HEK293 (cell line): ENCODE measurements around the gene PRKG1.

Experiments
- CTCF ChIP-seq: fragments of 450-650 bp; formaldehyde crosslinking; IDR thresholded peaks from 2 replicates; pipeline ENCODE4 v1.5.1; 2016; ENCODE audit warnings: missing biosample characterization, missing genetic modification characterization
- KLF8 ChIP-seq: fragments of 450-650 bp; formaldehyde crosslinking; IDR thresholded peaks from 2 replicates; pipeline ENCODE4 v1.5.1; 2016; ENCODE audit warnings: missing biosample characterization, missing genetic modification characterization
- PATZ1 ChIP-seq: fragments of 450-650 bp; formaldehyde crosslinking; IDR thresholded peaks from 2 replicates; pipeline ENCODE4 v1.5.1; 2016; ENCODE audit warnings: missing biosample characterization, missing genetic modification characterization
- REST ChIP-seq: fragments of 450-650 bp; formaldehyde crosslinking; IDR thresholded peaks from 2 replicates; pipeline ENCODE4 v1.5.1; 2016; ENCODE audit warnings: missing biosample characterization, missing genetic modification characterization
- TCF7L2 ChIP-seq: IDR thresholded peaks from 2 replicates; pipeline ENCODE4 v1.6.1; 2011; ENCODE audit warnings: low read depth, mild to moderate bottlenecking, inconsistent platforms, low read length, moderate library complexity, borderline replicate concordance
- YY1 ChIP-seq: fragments of 450-650 bp; formaldehyde crosslinking; IDR thresholded peaks from 2 replicates; pipeline ENCODE4 v1.5.1; 2018; ENCODE audit warnings: missing biosample characterization, missing genetic modification characterization
- ZIC2 ChIP-seq: fragments of 450-650 bp; formaldehyde crosslinking; IDR thresholded peaks from 2 replicates; pipeline ENCODE4 v1.5.1; 2016; ENCODE audit warnings: missing biosample characterization, missing genetic modification characterization
- ZNF133 ChIP-seq: fragments of 450-650 bp; formaldehyde crosslinking; IDR thresholded peaks from 2 replicates; pipeline ENCODE4 v1.5.1; 2016; ENCODE audit warnings: missing biosample characterization, missing genetic modification characterization
- ZNF623 ChIP-seq: fragments of 450-650 bp; formaldehyde crosslinking; IDR thresholded peaks from 2 replicates; pipeline ENCODE4 v1.5.1; 2016; ENCODE audit warnings: missing biosample characterization, missing genetic modification characterization
- ZNF785 ChIP-seq: fragments of 450-650 bp; formaldehyde crosslinking; IDR thresholded peaks from 2 replicates; pipeline ENCODE4 v1.5.1; 2016; ENCODE audit warnings: missing biosample characterization, missing genetic modification characterization
- ZNF791 ChIP-seq: fragments of 450-650 bp; formaldehyde crosslinking; IDR thresholded peaks from 2 replicates; pipeline ENCODE4 v1.5.1; 2016; ENCODE audit warnings: missing biosample characterization, missing genetic modification characterization
- ZSCAN30 ChIP-seq: fragments of 450-650 bp; IDR thresholded peaks from 2 replicates; pipeline ENCODE4 v1.5.1; 2018; ENCODE audit warnings: missing biosample characterization, mild to moderate bottlenecking, missing genetic modification characterization, moderate library complexity

- no peak for TF ChIP-seq CTCF
- no peak for TF ChIP-seq ZNF785
- TF ChIP-seq ZIC2 (tag by site-specific recombination), result no peak
- no peak for TF ChIP-seq KLF8
- no peak for TF ChIP-seq YY1 (tag by site-specific recombination)
- no peak for TF ChIP-seq ZNF623 (tag by site-specific recombination)
- no peak for TF ChIP-seq ZNF791
- TF ChIP-seq REST (tag by site-specific recombination), result no peak
- no peak for TF ChIP-seq PATZ1 (tag by site-specific recombination)
- TF ChIP-seq ZSCAN30 (tag by site-specific recombination), result no peak
- TF ChIP-seq ZNF133 (tag by site-specific recombination), result no peak
- TF ChIP-seq TCF7L2, result no peak
These were observed 578.7 kb downstream of the PRKG1 start for GRCh38 chr10:51653025-51653424.
